ENCODE results near the gene SLC27A6. TPM values are rescaled to one million over a fixed set of nuclear protein-coding genes. Genes with fewer than 3 reads are reported as not detected.

The SLC27A6 gene
- total and polyA plus RNA-seq, 10 of the 15 experiments (the other 5 are each of a cell fraction or from before 2014, with no cell fraction given): not detected

GRCh38 chr5:129003232-129003631 is 37.9 kb downstream of the SLC27A6 start (continued):
- TF ChIP-seq IRF3 (IDR thresholded peaks at IDR 0.05): no peak
- no peak for TF ChIP-seq NFXL1 (IDR thresholded peaks at IDR 0.05; ENCODE audit: borderline replicate concordance)
- no peak for TF ChIP-seq TCF3 (IDR thresholded peaks at IDR 0.05; ENCODE audit: borderline replicate concordance, insufficient read depth, low read depth, low read length)
- TF ChIP-seq SRF (IDR thresholded peaks at IDR 0.05; ENCODE audit: low read depth in 2 of 2, low read length in 2 of 2): no peak
- TF ChIP-seq ZBTB33 (IDR thresholded peaks at IDR 0.05): no peak
- TF ChIP-seq ATF2 (IDR thresholded peaks at IDR 0.05; ENCODE audit: low read length): no peak
- TF ChIP-seq ZNF207 (IDR thresholded peaks at IDR 0.05; ENCODE audit: borderline replicate concordance): no peak
- no peak for TF ChIP-seq SUZ12 (IDR thresholded peaks at IDR 0.05; ENCODE audit: unreplicated experiment)
- TF ChIP-seq ATF3 (IDR thresholded peaks at IDR 0.05; ENCODE audit: borderline replicate concordance, extremely low read depth, low read depth, low read length): no peak
